ENCODE data around the gene GZF1.

GRCh38 chr20:23379772-23380171 lies 17.8 kb downstream of the GZF1 start:
- TF ChIP-seq ZNF8 (CRISPR knock-in tag; IDR thresholded peaks at IDR 0.05) = no peak
- no peak for TF ChIP-seq ZNF70 (CRISPR knock-in tag; IDR thresholded peaks at IDR 0.05)
- no peak for TF ChIP-seq CREB5 (CRISPR knock-in tag; IDR thresholded peaks at IDR 0.05; ENCODE audit: low read depth)
- no peak for TF ChIP-seq BACH2 (CRISPR knock-in tag; IDR thresholded peaks at IDR 0.05; ENCODE audit: borderline replicate concordance)
- TF ChIP-seq, protein P1, sequence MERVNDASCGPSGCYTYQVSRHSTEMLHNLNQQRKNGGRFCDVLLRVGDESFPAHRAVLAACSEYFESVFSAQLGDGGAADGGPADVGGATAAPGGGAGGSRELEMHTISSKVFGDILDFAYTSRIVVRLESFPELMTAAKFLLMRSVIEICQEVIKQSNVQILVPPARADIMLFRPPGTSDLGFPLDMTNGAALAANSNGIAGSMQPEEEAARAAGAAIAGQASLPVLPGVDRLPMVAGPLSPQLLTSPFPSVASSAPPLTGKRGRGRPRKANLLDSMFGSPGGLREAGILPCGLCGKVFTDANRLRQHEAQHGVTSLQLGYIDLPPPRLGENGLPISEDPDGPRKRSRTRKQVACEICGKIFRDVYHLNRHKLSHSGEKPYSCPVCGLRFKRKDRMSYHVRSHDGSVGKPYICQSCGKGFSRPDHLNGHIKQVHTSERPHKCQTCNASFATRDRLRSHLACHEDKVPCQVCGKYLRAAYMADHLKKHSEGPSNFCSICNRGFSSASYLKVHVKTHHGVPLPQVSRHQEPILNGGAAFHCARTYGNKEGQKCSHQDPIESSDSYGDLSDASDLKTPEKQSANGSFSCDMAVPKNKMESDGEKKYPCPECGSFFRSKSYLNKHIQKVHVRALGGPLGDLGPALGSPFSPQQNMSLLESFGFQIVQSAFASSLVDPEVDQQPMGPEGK (CRISPR knock-in tag; IDR thresholded peaks at IDR 0.05; ENCODE audit: borderline replicate concordance) = no peak
- TF ChIP-seq ZFP30 (CRISPR knock-in tag; IDR thresholded peaks at IDR 0.05) = no peak
- TF ChIP-seq TCF4 (CRISPR knock-in tag; IDR thresholded peaks at IDR 0.05; ENCODE audit: borderline replicate concordance) = no peak
- no peak for TF ChIP-seq CSDC2 (CRISPR knock-in tag; IDR thresholded peaks at IDR 0.05)
- TF ChIP-seq ZFP3 (CRISPR knock-in tag; IDR thresholded peaks at IDR 0.05) = no peak
- no peak for TF ChIP-seq RARB (CRISPR knock-in tag; IDR thresholded peaks at IDR 0.05)
- no peak for TF ChIP-seq ESRRG (CRISPR knock-in tag; IDR thresholded peaks at IDR 0.05)
- no peak for TF ChIP-seq ZNF565 (CRISPR knock-in tag; conservative IDR thresholded peaks at IDR 0.05; ENCODE audit: low read depth)
- no peak for TF ChIP-seq GLIS3 (CRISPR knock-in tag; IDR thresholded peaks at IDR 0.05)
- TF ChIP-seq SNAI2 (CRISPR knock-in tag; IDR thresholded peaks at IDR 0.05) = no peak
